BLaER1 treated with 17β-estradiol and CSF1 and Interleukin-3, amounts not matched to agents 10 nM and 100 nM (cell line): ENCODE measurements around the gene PIP4P1.

Source experiments
- H3K27ac ChIP-seq, 11 experiments: shearing (Covaris generic); formaldehyde crosslinking; 2 replicates each; pipeline ENCODE4 v1.8.1; 2022
- H3K27me3 ChIP-seq, 11 experiments: shearing (Covaris generic); formaldehyde crosslinking; 2 replicates each; pipeline ENCODE4 v1.8.1; 2022
- H3K36me3 ChIP-seq, 11 experiments: shearing (Covaris generic); formaldehyde crosslinking; 2 replicates each; pipeline ENCODE4 v1.8.1; 2022
- H3K4me1 ChIP-seq, 10 experiments: shearing (Covaris generic); formaldehyde crosslinking; 2 replicates each; pipeline ENCODE4 v1.8.1; 2022
- H3K4me2 ChIP-seq, 11 experiments: shearing (Covaris generic); formaldehyde crosslinking; 2 replicates each; pipeline ENCODE4 v1.8.1; 2022
- H3K4me3 ChIP-seq, 10 experiments: shearing (Covaris generic); formaldehyde crosslinking; 2 replicates each; pipeline ENCODE4 v1.8.1; 2022
- H3K9ac ChIP-seq, 11 experiments: shearing (Covaris generic); formaldehyde crosslinking; 2 replicates each; pipeline ENCODE4 v1.8.1; 2022
- H3K9me3 ChIP-seq, 11 experiments: shearing (Covaris generic); formaldehyde crosslinking; replicated peaks in 1 of 11; 2 replicates each; pipeline ENCODE4 v1.8.1; 2022
- H4K20me1 ChIP-seq, 11 experiments: shearing (Covaris generic); formaldehyde crosslinking; 2 replicates each; pipeline ENCODE4 v1.8.1; 2022
- Cebpa-rat ChIP-seq, 11 experiments: shearing (Covaris generic); IDR thresholded peaks; 2 replicates each; pipeline ENCODE4 v1.8.1; 2022

The PIP4P1 gene

DNA sequence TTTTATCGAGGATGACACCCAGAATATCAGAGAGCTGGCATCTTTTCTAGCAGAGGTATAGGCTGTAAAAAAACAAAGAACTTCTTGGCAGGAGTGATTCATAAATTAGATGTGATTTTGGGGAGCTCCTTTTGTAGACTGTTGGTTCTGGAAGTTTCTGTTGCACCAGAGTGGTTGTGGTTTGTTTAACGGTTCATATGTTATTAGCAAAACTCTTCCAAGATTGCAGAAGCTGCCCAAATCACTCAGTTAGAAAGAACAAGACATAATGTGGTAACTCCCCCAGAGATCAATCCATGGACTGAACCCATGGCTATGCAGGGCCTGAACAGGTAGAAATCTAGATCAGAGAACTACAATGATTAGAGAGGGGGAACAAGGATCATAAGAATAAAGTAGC lies 37.4 kb upstream of the PIP4P1 start:
- H4K20me1 ChIP-seq: no peaks in the 10 kb centered on the region
- peak in 3 of 11 experiments; percentile 40 to 61 (median 42); a peak in 2 of 22 replicates for TF ChIP-seq Cebpa-rat (IDR thresholded peaks at IDR 0.05)
- H3K4me3 ChIP-seq: peak overlapping the region in 1 of 10 experiments; percentile 7; a peak in 1 of 20 replicates
- H3K36me3 ChIP-seq: no peaks in the 10 kb centered on the region
- H3K9me3 ChIP-seq: peaks cover 0 to 17% (median 9%) of the 10 kb centered on the region in 11 experiments; a peak in 12 of 22 replicates
- peak overlapping the region; percentile 30 to 75 (median 58) for H3K4me2 ChIP-seq
- H3K27me3 ChIP-seq: no peaks in the 10 kb centered on the region
- peak overlapping the region in 8 of 11 experiments; percentile 59 to 77 (median 71); a peak in 16 of 22 replicates for H3K27ac ChIP-seq
- H3K4me1 ChIP-seq: peaks cover 37 to 65% (median 49%) of the 10 kb centered on the region in 10 experiments
- peak overlapping the region in 6 of 11 experiments; percentile 30 to 50 (median 41); a peak in 10 of 22 replicates for H3K9ac ChIP-seq

DNA sequence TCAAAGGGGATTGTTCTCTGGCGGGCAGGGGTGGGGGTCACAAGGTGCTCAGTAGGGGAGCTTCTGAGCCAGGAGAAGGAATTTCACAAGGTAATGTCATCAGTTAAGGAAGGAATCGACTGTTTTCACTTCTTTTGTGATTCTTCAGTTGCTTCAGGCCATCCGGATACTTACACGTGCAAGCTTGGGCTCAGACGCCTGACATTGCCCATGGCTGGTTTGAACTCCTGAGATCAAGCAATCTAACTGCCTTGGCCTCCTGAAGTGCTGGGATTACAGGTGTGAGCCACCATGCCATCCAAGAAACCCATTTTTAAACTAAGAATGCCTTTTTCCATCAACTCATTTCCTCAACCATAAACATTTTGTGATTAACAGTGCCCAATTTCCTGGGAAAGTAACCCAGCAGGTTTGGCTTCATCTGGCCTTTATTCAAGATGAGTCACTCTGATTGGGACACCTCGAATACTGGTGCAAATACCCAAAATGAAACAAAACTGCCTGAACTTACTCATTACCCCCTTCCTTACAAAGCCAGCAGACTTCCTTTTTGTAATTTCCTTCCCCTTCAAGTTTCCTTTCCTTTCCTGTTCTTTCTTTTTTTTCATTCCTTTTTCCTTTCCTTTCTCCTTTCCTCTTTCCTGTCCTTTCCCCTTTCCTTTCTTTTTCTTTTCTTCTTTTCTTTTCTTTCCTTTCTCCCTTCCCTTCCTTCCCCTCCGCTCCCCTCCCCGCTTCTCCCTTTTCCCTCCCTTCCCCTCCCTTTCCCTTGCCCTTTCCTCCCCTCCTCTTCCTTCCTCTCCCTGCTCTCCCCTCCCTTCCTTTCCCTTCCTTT lies 33.9 kb upstream of the PIP4P1 start:
- peaks cover 0 to 7% (median 0%) of the 10 kb centered on the region in 11 experiments; a peak in 3 of 22 replicates for H3K9me3 ChIP-seq
- TF ChIP-seq Cebpa-rat (IDR thresholded peaks at IDR 0.05): no peak
- H3K9ac ChIP-seq: 0 out of 22 replicates have a peak overlapping the region, but pooled peaks of 1 of the 11 experiments have one; percentile 25
- no peaks in the 10 kb centered on the region for H3K36me3 ChIP-seq
- no peaks in the 10 kb centered on the region for H3K27me3 ChIP-seq
- H3K4me3 ChIP-seq: no peak overlapping the region
- no peaks in the 10 kb centered on the region for H4K20me1 ChIP-seq
- H3K4me1 ChIP-seq: peaks cover 68 to 95% (median 82%) of the 10 kb centered on the region in 10 experiments
- peak overlapping the region in 8 of 11 experiments; percentile 6 to 82 (median 60); a peak in 14 of 22 replicates for H3K27ac ChIP-seq
- H3K4me2 ChIP-seq: peak overlapping the region in 10 of 11 experiments; percentile 1 to 85 (median 41); a peak in 14 of 22 replicates

DNA sequence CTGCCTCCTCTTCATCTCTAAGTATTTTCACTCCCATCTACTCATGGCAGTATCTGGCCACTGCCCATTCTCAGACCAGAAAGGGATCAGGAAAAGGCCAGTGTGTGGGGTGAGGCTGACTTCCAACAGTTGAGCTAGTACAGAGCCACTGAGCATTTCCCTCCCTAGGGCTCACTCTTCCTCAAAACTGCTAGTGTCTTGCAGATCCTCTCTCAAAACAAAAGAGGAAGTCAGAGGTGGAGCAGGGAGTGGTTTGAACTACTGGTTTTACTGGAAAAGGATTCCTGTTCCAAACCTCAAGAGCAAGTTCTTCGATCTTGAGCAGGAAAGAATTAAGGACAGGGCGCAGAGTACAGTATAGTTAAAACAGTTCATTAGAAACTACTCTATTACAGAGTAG lies 32.4 kb upstream of the PIP4P1 start:
- H3K4me1 ChIP-seq: peaks cover 68 to 96% (median 82%) of the 10 kb centered on the region in 10 experiments
- TF ChIP-seq Cebpa-rat (IDR thresholded peaks at IDR 0.05): no peak
- peak overlapping the region in 10 of 11 experiments; percentile 9 to 82 (median 55); a peak in 19 of 22 replicates for H3K27ac ChIP-seq

DNA sequence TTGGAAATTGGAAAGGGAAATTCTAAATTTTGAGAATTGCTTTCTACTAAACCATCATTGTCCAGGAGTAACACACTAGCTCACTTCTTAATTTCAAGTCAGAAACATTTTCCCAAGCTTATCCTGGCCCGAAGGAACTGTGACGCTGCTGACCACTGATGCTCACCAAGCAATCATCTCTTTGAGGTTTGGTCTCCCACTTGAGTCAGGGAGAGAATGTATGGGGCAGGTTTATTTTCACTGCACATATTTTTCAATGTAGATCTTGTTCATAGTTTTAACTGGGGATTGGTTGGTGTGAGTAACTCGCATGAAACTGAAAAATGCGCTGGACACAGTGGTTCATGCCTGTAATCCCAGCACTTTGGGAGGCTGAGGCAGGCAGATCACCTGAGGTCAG lies 31.3 kb upstream of the PIP4P1 start:
- no peaks in the 10 kb centered on the region for H3K36me3 ChIP-seq
- H3K9me3 ChIP-seq: peaks cover 0 to 7% (median 0%) of the 10 kb centered on the region in 11 experiments; a peak in 2 of 22 replicates
- peak overlapping the region; percentile 60 to 90 (median 84); a peak in 20 of 22 replicates for H3K4me2 ChIP-seq
- no peaks in the 10 kb centered on the region for H3K27me3 ChIP-seq
- H3K4me1 ChIP-seq: peaks cover 70 to 96% (median 85%) of the 10 kb centered on the region in 10 experiments
- peak overlapping the region in 5 of 11 experiments; percentile 29 to 82 (median 80); a peak in 6 of 22 replicates for H3K27ac ChIP-seq
- no peaks in the 10 kb centered on the region for H4K20me1 ChIP-seq
- H3K4me3 ChIP-seq: no peak overlapping the region
- TF ChIP-seq Cebpa-rat (IDR thresholded peaks at IDR 0.05): no peak
- no peak overlapping the region for H3K9ac ChIP-seq

More for the DNA sequence above, 32.4 kb upstream of the PIP4P1 start:
- no peaks in the 10 kb centered on the region for H3K27me3 ChIP-seq
- H3K9me3 ChIP-seq: peaks cover 0 to 7% (median 0%) of the 10 kb centered on the region in 11 experiments; a peak in 2 of 22 replicates
- no peaks in the 10 kb centered on the region for H3K36me3 ChIP-seq
- peak overlapping the region in 4 of 11 experiments; percentile 7 to 30 (median 10); a peak in 4 of 22 replicates for H3K9ac ChIP-seq
- H4K20me1 ChIP-seq: no peaks in the 10 kb centered on the region
- H3K4me3 ChIP-seq: no peak overlapping the region
- H3K4me2 ChIP-seq: peak overlapping the region; percentile 60 to 90 (median 84)

DNA sequence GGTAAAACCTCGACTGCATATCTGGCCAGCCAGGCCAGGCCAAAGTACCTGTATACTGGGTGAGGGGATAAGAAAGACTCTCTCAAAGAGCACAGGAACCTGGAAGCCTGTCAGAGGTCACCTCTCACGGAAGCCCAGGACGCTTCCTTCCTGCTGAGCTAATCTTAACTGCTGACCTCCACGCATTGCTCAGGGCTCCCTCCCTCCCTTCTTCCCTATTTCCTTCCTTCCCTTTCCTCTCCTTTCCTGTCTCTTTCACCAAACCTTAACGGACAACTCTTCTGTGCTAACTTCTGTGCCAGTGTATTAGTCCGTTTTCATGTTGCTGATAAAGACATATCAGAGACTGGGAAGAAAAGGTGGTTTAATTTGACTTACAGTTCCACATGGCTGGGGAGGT lies 29.3 kb upstream of the PIP4P1 start:
- Histone ChIP-seq H3K4me2 (peak overlapping the region; percentile 73 to 90 (median 85)), H3K4me3 (peak overlapping the region in 6 of 10 experiments; percentile 6 to 54 (median 28); a peak in 9 of 20 replicates), H3K27ac (peak overlapping the region in 10 of 11 experiments; percentile 2 to 82 (median 71); a peak in 19 of 22 replicates), H3K36me3 (no peaks in the 10 kb centered on the region), H3K9ac (peak overlapping the region in 6 of 11 experiments; percentile 47 to 61 (median 54); a peak in 12 of 22 replicates), H3K27me3 (no peaks in the 10 kb centered on the region), H4K20me1 (no peaks in the 10 kb centered on the region), H3K4me1 (peaks cover 79 to 98% (median 95%) of the 10 kb centered on the region in 10 experiments), H3K9me3 (peaks cover 0 to 7% (median 0%) of the 10 kb centered on the region in 11 experiments; a peak in 1 of 22 replicates)
- TF ChIP-seq Cebpa-rat (IDR thresholded peaks at IDR 0.05): no peak

DNA sequence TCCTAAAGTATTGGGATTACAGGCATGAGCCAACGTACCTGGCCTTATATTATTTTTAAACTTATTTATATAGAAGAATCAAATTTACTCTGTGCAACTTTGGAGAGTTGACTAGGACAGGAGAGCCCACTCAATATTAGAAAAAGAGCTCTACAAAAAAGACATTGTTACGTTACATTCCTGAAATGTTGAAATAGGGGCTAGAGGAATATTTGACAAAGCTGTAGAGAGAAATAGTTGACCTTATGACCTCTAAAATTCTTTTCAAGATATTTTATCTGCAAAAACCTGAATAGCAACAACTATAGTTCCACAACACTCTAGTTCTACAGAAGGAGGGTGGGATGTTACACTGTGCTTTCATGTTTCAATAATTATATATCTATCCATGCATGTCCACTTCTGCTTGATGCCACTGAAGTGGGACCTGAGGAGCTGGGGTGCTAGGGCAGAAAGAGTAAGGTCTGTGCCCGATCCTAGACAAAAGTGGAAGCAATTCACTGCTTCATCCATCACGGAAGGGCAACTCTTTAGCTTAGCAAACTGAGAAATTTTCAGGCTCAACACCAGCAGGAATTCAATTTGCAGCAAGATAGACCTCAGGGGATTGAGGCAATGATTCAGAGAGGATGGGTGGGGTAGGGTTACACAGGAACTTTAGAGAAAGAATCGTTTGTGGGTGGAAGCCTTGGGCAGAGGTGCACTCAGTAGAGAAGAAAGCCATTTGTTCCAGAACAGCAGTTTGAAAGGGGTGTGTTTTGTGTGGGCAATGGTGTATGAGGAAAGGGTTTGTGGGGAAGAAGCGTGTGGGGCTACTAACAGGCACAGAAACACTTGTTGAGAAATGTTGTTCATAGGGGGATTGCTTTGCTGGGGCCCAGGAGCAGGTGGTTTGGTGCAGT lies 28.1 kb upstream of the PIP4P1 start:
- Histone ChIP-seq H3K4me1 (peaks cover 69 to 86% (median 84%) of the 10 kb centered on the region in 10 experiments), H4K20me1 (no peaks in the 10 kb centered on the region), H3K9ac (peak overlapping the region in 9 of 11 experiments; percentile 22 to 61 (median 53); a peak in 15 of 22 replicates), H3K27me3 (no peaks in the 10 kb centered on the region), H3K36me3 (no peaks in the 10 kb centered on the region), H3K9me3 (no peaks in the 10 kb centered on the region), H3K4me3 (peak overlapping the region in 6 of 10 experiments; percentile 6 to 54 (median 40); a peak in 8 of 20 replicates), H3K27ac (peak overlapping the region in 9 of 11 experiments; percentile 2 to 82 (median 73); a peak in 17 of 22 replicates), H3K4me2 (peak overlapping the region; percentile 73 to 90 (median 85))
- peak in 1 of 11 experiments; percentile 64; a peak in 1 of 22 replicates for TF ChIP-seq Cebpa-rat (IDR thresholded peaks at IDR 0.05)

DNA sequence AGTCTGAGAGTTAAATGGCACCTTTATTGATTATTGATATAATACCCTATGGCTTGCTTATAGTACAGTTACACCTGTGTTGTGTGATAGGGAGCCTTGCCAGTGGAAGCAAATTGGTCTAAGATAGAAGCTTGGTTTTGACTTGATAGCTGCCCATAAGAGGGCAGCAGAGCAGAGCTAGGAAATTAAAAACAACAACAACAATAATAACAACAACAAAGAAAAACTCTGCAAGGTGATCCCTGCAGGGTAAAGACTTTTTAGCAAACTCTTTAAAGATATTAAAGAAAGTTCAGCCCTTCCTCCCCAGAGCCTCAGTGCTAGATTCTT lies 26.1 kb upstream of the PIP4P1 start:
- no peak overlapping the region for H3K9ac ChIP-seq
- H3K9me3 ChIP-seq: no peaks in the 10 kb centered on the region
- peak overlapping the region in 8 of 11 experiments; percentile 19 to 82 (median 58); a peak in 12 of 22 replicates for H3K27ac ChIP-seq
- no peak for TF ChIP-seq Cebpa-rat (IDR thresholded peaks at IDR 0.05)
- H3K4me1 ChIP-seq: peaks cover 50 to 70% (median 64%) of the 10 kb centered on the region in 10 experiments
- peak overlapping the region; percentile 56 to 90 (median 84) for H3K4me2 ChIP-seq
- H3K36me3 ChIP-seq: no peaks in the 10 kb centered on the region
- H4K20me1 ChIP-seq: no peaks in the 10 kb centered on the region
- no peak overlapping the region for H3K4me3 ChIP-seq
- H3K27me3 ChIP-seq: no peaks in the 10 kb centered on the region
